ENCODE results near the gene C2orf80. TPM values are rescaled to one million over a fixed set of nuclear protein-coding genes. Genes with fewer than 3 reads are reported as not detected.
A peak's percentile ranks its signal among the peaks of the same experiment; 100 is the strongest.

C2orf80 gene
- total RNA-seq, 2 donors from 2014 or later: 0.55 TPM; not detected in 1

- Mint-ChIP-seq H3K4me3 (no peak overlapping the region), H3K36me3 (ENCODE audit: low read depth) (no peaks in the 10 kb centered on the region), H3K27ac (no peak overlapping the region), H3K4me1 (peaks cover 33% of the 10 kb centered on the region), H3K9me3 (peaks cover 2% of the 10 kb centered on the region), H3K27me3 (ENCODE audit: insufficient read depth) (no peaks in the 10 kb centered on the region)
- 94 to 100% methylated on average over 1 to 3 of the region's 3 CpGs for WGBS, 2 experiments (ENCODE audit: insufficient coverage in 1 of 2, insufficient read length in 1 of 2)
- Histone ChIP-seq H3K27ac (ENCODE audit: low read depth, low read length) (no peak overlapping the region), H3K27me3 (ENCODE audit: control insufficient read depth, insufficient read depth, low read length, poor library complexity, severe bottlenecking) (no peaks in the 10 kb centered on the region), H3K9me3 (ENCODE audit: control insufficient read depth, low read length) (no peaks in the 10 kb centered on the region), H3K4me1 (ENCODE audit: control insufficient read depth, insufficient read depth, low read length) (peaks cover 3% of the 10 kb centered on the region), H3K36me3 (ENCODE audit: control insufficient read depth, insufficient read depth, low read length) (no peaks in the 10 kb centered on the region), H3K9ac (ENCODE audit: extremely low read depth, low read length, poor library complexity, severe bottlenecking) (no peak overlapping the region), H3K4me3 (ENCODE audit: low read length) (no peak overlapping the region)
- no peak for DNase-seq
- no peak for TF ChIP-seq CTCF (conservative IDR thresholded peaks at IDR 0.05)
These were observed 5.7 kb upstream of the C2orf80 start for GRCh38 chr2:208195531-208195930.

GRCh38 chr2:208192611-208193236 is 2.9 kb upstream of the C2orf80 start:
- H3K27ac Mint-ChIP-seq: no peak overlapping the region
- 92 to 100% methylated on average over 3 to 8 of the region's 8 CpGs for WGBS, 2 experiments (ENCODE audit: insufficient coverage in 1 of 2, insufficient read length in 1 of 2)
- Histone ChIP-seq H3K36me3 (ENCODE audit: control insufficient read depth, insufficient read depth, low read length) (no peaks in the 10 kb centered on the region), H3K27me3 (ENCODE audit: control insufficient read depth, insufficient read depth, low read length, poor library complexity, severe bottlenecking) (no peaks in the 10 kb centered on the region), H3K4me3 (ENCODE audit: low read length) (no peak overlapping the region), H3K27ac (ENCODE audit: low read depth, low read length) (no peak overlapping the region), H3K4me1 (ENCODE audit: control insufficient read depth, insufficient read depth, low read length) (peaks cover 4% of the 10 kb centered on the region), H3K9me3 (ENCODE audit: control insufficient read depth, low read length) (no peaks in the 10 kb centered on the region), H3K9ac (ENCODE audit: extremely low read depth, low read length, poor library complexity, severe bottlenecking) (no peak overlapping the region)
- no peaks in the 10 kb centered on the region for H3K36me3 Mint-ChIP-seq (ENCODE audit: low read depth)
- no peak overlapping the region for H3K4me3 Mint-ChIP-seq
- peaks cover 2% of the 10 kb centered on the region for H3K9me3 Mint-ChIP-seq
- DNase-seq: no peak
- no peaks in the 10 kb centered on the region for H3K27me3 Mint-ChIP-seq (ENCODE audit: insufficient read depth)
- TF ChIP-seq CTCF (conservative IDR thresholded peaks at IDR 0.05): no peak
- H3K4me1 Mint-ChIP-seq: peaks cover 27% of the 10 kb centered on the region

- peak overlapping the region; percentile 97 for H3K27ac ChIP-seq (ENCODE audit: low read depth, low read length)
- no peaks in the 10 kb centered on the region for H3K27me3 Mint-ChIP-seq (ENCODE audit: insufficient read depth)
- H3K9me3 ChIP-seq (ENCODE audit: control insufficient read depth, low read length): no peaks in the 10 kb centered on the region
- no peak overlapping the region for H3K27ac Mint-ChIP-seq
- peaks cover 54% of the 10 kb centered on the region for H3K4me1 Mint-ChIP-seq
- no peak for TF ChIP-seq CTCF (conservative IDR thresholded peaks at IDR 0.05)
- DNase-seq: no peak
- no peak overlapping the region for H3K4me3 Mint-ChIP-seq
- no peaks in the 10 kb centered on the region for H3K36me3 ChIP-seq (ENCODE audit: control insufficient read depth, insufficient read depth, low read length)
- H3K4me3 ChIP-seq (ENCODE audit: low read length): no peak overlapping the region
- H3K4me1 ChIP-seq (ENCODE audit: control insufficient read depth, insufficient read depth, low read length): peaks cover 11% of the 10 kb centered on the region
- WGBS, 2 experiments (ENCODE audit: insufficient coverage in 1 of 2, insufficient read length in 1 of 2): 81 to 90% methylated on average over 2 to 5 of the region's 5 CpGs
- peaks cover 2% of the 10 kb centered on the region for H3K9me3 Mint-ChIP-seq
- H3K36me3 Mint-ChIP-seq (ENCODE audit: low read depth): no peaks in the 10 kb centered on the region
- no peaks in the 10 kb centered on the region for H3K27me3 ChIP-seq (ENCODE audit: control insufficient read depth, insufficient read depth, low read length, poor library complexity, severe bottlenecking)
- H3K9ac ChIP-seq (ENCODE audit: extremely low read depth, low read length, poor library complexity, severe bottlenecking): no peak overlapping the region
These were observed 591 bp downstream of the C2orf80 start for GRCh38 chr2:208189069-208189809.
